GM12878 (cell line): ENCODE data around the gene CDK11B. TPM values are rescaled to one million over a fixed set of nuclear protein-coding genes. Genes with fewer than 3 reads are reported as not detected.

Experiments used
- ATAC-seq: fragments of 200-7000 bp; cut with Tn5 transposase; 3 replicates; pipeline ENCODE4 v1.9.1; 2020; ENCODE audit warnings: mild to moderate bottlenecking, moderate library complexity
- BruUV-seq: library from RNA; stranded (reverse); fragments of 400-500 nt; replicated peaks from 2 replicates; lab custom pipeline; 2021; lab: Mats Ljungman, UMichigan
- CTCF ChIA-PET: fragments of 300-600 bp; sonication (Branson Sonifier 250); formaldehyde crosslinking; extraction: SDS; loops from one replicate; lab custom pipeline; 2021; ENCODE audit warnings: inconsistent platforms; lab: Yijun Ruan, JAX
- POLR2A ChIA-PET: fragments of 350-600 bp; formaldehyde crosslinking; extraction: SDS; loops from one replicate; lab custom pipeline; 2021; ENCODE audit warnings: inconsistent platforms; lab: Charles Lee
- RAD21 ChIA-PET: fragments of 300-600 bp; sonication (Branson Sonifier 250); formaldehyde crosslinking; loops from one replicate; lab custom pipeline; 2023; ENCODE audit warnings: antibody characterized with exemption; ENCODE audit not compliant: unreplicated experiment; lab: Charles Lee
- SMC1A ChIA-PET: fragments of 300-600 bp; sonication (Branson Sonifier 250); formaldehyde crosslinking; loops from one replicate; lab custom pipeline; 2023; ENCODE audit not compliant: unreplicated experiment, uncharacterized antibody; lab: Charles Lee
- DNase-seq: peaks from one replicate; pipeline ENCODE4 v3.0.0-alpha.2; 2011; ENCODE audit warnings: low read depth, low spot score
- FAIRE-seq: peaks from 3 replicates; lab custom pipeline; 2011; peaks lifted over from hg19 to GRCh38; lab: Jason Lieb, UNC
- H2AFZ ChIP-seq: 2 replicates; pipeline ENCODE4 v1.6.0; 2011; ENCODE audit warnings: low read depth, low read length, control low read depth; ENCODE audit not compliant: control insufficient read depth
- H3K27ac ChIP-seq: 2 replicates; pipeline ENCODE4 v1.5.1; 2011; ENCODE audit warnings: control low read depth; ENCODE audit not compliant: control insufficient read depth, insufficient read depth
- H3K27me3 ChIP-seq, 2 experiments: replicated peaks in 1 of 2; 2 replicates each; pipeline versions ENCODE4 v1.6.0 to v1.6.1; 2011; ENCODE audit warnings: low read length in 1 of 2; ENCODE audit not compliant: control insufficient read depth in 2 of 2, insufficient read depth in 2 of 2
- H3K36me3 ChIP-seq, 2 experiments: 2 replicates each; pipeline ENCODE4 v1.5.1; 2011; ENCODE audit warnings: low read length in 1 of 2; ENCODE audit not compliant: control insufficient read depth in 2 of 2, insufficient read depth in 2 of 2
- H3K4me1 ChIP-seq: 2 replicates; pipeline ENCODE4 v1.6.1; 2011; ENCODE audit warnings: mild to moderate bottlenecking, low read length, moderate library complexity, mixed read lengths; ENCODE audit not compliant: control insufficient read depth, insufficient read depth
- H3K4me2 ChIP-seq: 2 replicates; pipeline ENCODE4 v1.6.0; 2011; ENCODE audit warnings: control low read depth; ENCODE audit not compliant: control insufficient read depth, insufficient read depth
- H3K4me3 ChIP-seq: fragments of 200-600 bp; sonication (generic); 2 replicates; pipeline ENCODE4 v1.5.1; 2016
- H3K79me2 ChIP-seq: 2 replicates; pipeline ENCODE4 v1.6.0; 2011; ENCODE audit warnings: low read length; ENCODE audit not compliant: control insufficient read depth, insufficient read depth
- H3K9ac ChIP-seq: 2 replicates; pipeline ENCODE4 v1.8.0; 2011; ENCODE audit warnings: low read length, control low read depth, mixed read lengths; ENCODE audit not compliant: control insufficient read depth, insufficient read depth
- H3K9me3 ChIP-seq: replicated peaks from 3 replicates; pipeline ENCODE4 v1.5.1; 2011; ENCODE audit warnings: mild to moderate bottlenecking, low read length; ENCODE audit not compliant: control insufficient read depth, insufficient read depth
- H4K20me1 ChIP-seq: 2 replicates; pipeline ENCODE4 v1.6.0; 2011; ENCODE audit not compliant: control insufficient read depth, insufficient read depth
- ESRRA ChIP-seq: IDR thresholded peaks from 2 replicates; pipeline ENCODE4 v1.6.1; 2012; ENCODE audit warnings: mild to moderate bottlenecking, low read length, improper control_type of control experiment
- HCFC1 ChIP-seq: fragments of 150-350 bp; IDR thresholded peaks from 2 replicates; pipeline ENCODE4 v1.6.1; 2014; ENCODE audit warnings: low read length
- IKZF1 ChIP-seq: fragments of 450-650 bp; conservative IDR thresholded peaks from 2 replicates; pipeline ENCODE4 v1.6.1; 2017; ENCODE audit warnings: antibody characterized with exemption, mild to moderate bottlenecking
- MEF2A ChIP-seq: IDR thresholded peaks from 2 replicates; pipeline ENCODE4 v1.6.1; 2011; ENCODE audit warnings: low read depth, mild to moderate bottlenecking, low read length, moderate library complexity; ENCODE audit not compliant: insufficient read depth
- MTA2 ChIP-seq: fragments of 450-650 bp; IDR thresholded peaks from 2 replicates; pipeline ENCODE4 v1.6.1; 2016; ENCODE audit warnings: low read depth, mild to moderate bottlenecking, moderate library complexity
- NBN ChIP-seq: fragments of 450-650 bp; IDR thresholded peaks from 2 replicates; pipeline ENCODE4 v1.6.1; 2016
- NFYB ChIP-seq: IDR thresholded peaks from 2 replicates; pipeline ENCODE4 v1.6.1; 2011; ENCODE audit warnings: low read depth, mild to moderate bottlenecking, low read length, improper control_type of control experiment, moderate library complexity; ENCODE audit not compliant: insufficient read depth
- NR2F1 ChIP-seq: fragments of 450-650 bp; conservative IDR thresholded peaks from 2 replicates; pipeline ENCODE4 v1.6.1; 2017; ENCODE audit warnings: mild to moderate bottlenecking
- PKNOX1 ChIP-seq: fragments of 450-650 bp; IDR thresholded peaks from 2 replicates; pipeline ENCODE4 v1.6.1; 2016; ENCODE audit warnings: mild to moderate bottlenecking
- RAD51 ChIP-seq: fragments of 450-650 bp; IDR thresholded peaks from 2 replicates; pipeline ENCODE4 v1.6.1; 2016; ENCODE audit warnings: moderate library complexity, mild to moderate bottlenecking, inconsistent platforms
- SMC3 ChIP-seq: IDR thresholded peaks from 2 replicates; pipeline ENCODE4 v1.6.1; 2011; ENCODE audit warnings: low read length, improper control_type of control experiment, borderline replicate concordance
- TCF7 ChIP-seq: IDR thresholded peaks from 2 replicates; pipeline ENCODE4 v1.6.1; 2014; ENCODE audit warnings: antibody characterized with exemption, borderline replicate concordance
- ZNF622 ChIP-seq: fragments of 450-650 bp; IDR thresholded peaks from 2 replicates; pipeline ENCODE4 v1.6.1; 2017; ENCODE audit warnings: mild to moderate bottlenecking, inconsistent platforms
- WGBS: methylation state at CpG from one replicate; pipeline ENCODE4 v1.1.6; 2016; ENCODE audit warnings: low lambda C conversion rate; ENCODE audit not compliant: insufficient replicate concordance, insufficient coverage; ENCODE audit errors: missing lambda C conversion rate; 5-methylcytosine and 5-hydroxymethylcytosine counted together
- in situ Hi-C: fragments of 300-500 bp; cut with MboI; formaldehyde crosslinking; loops from 9 replicates; pipeline ENCODE4 v1.14.3; 2018; ENCODE audit warnings: mixed read lengths
- intact Hi-C: fragments of 100-400 bp; cut with micrococcal nuclease; formaldehyde crosslinking; loops from one replicate; pipeline ENCODE4 v1.14.2; 2022; ENCODE audit not compliant: unreplicated experiment
- polyA plus RNA-seq, 11 experiments: library from polyadenylated mRNA; depleted of rRNA in 4 of 11; unstranded in 6 of 11; stranded (reverse) in 5 of 11; fragments of >200 nt; fragmentation: Nextera tagmentation in 4 of 11; fragmentation: Illumina TruSeq in 1 of 11; extraction: Ambion mirVana in 4 of 11; extraction: Trizol in 1 of 11; gene quantifications; 1 replicate in 1 of 11; 2 replicates in 10 of 11; pipeline versions ENCODE4 v1.2.1 to v1.2.3, GENCODE V29; 2011 to 2016; ENCODE audit warnings: inconsistent platforms in 2 of 11, missing spikeins in 2 of 11, low read depth in 1 of 11
- total RNA-seq, 4 experiments: library from RNA; depleted of rRNA in 3 of 4; stranded (reverse); fragments of >200 nt in 3 of 4; fragmentation: Illumina TruSeq in 1 of 4; extraction: Trizol in 1 of 4; gene quantifications; 2 replicates each; pipeline versions ENCODE4 v1.2.1 to v1.2.3, GENCODE V29; 2013 to 2021

CDK11B gene
- total and polyA plus RNA-seq, 10 of the 15 experiments (the other 5 are each of a cell fraction or from before 2014, with no cell fraction given), result 3.2 to 30.9 (median 18.0) TPM

GRCh38 chr1:1625824-1626206 is 33.0 kb downstream of the CDK11B start:
- H3K9me3 ChIP-seq, result no peaks in the 10 kb centered on the region
- H3K4me2 ChIP-seq, result no peak overlapping the region
- no peaks in the 10 kb centered on the region for H3K4me1 ChIP-seq
- no peak for ATAC-seq
- no peak for FAIRE-seq
- H3K36me3 ChIP-seq, result no peaks in the 10 kb centered on the region
- no peak overlapping the region for H2AFZ ChIP-seq
- H3K27ac ChIP-seq, result no peak overlapping the region
- no TSS peak for BruUV-seq
- ChIA-PET CTCF (no interaction called here), SMC1A (no interaction called here), RAD21 (no interaction called here), POLR2A (no interaction called here)
- no peaks in the 10 kb centered on the region for H4K20me1 ChIP-seq
- no peaks in the 10 kb centered on the region for H3K27me3 ChIP-seq
- no peak for DNase-seq
- in situ Hi-C loops, result no loop called here
- 67% methylated on average over 7 of the region's 8 CpGs for WGBS
- no peak overlapping the region for H3K9ac ChIP-seq
- H3K79me2 ChIP-seq, result no peaks in the 10 kb centered on the region
- no peak for TF ChIP-seq HCFC1
- TF ChIP-seq ZNF622, result no peak
- no peak for TF ChIP-seq MTA2
- TF ChIP-seq SMC3, result no peak
- TF ChIP-seq IKZF1, result no peak
- no peak for TF ChIP-seq NFYB
- no peak for TF ChIP-seq MEF2A
- no peak for TF ChIP-seq PKNOX1
- no peak for TF ChIP-seq RAD51
- TF ChIP-seq NR2F1, result no peak
- TF ChIP-seq TCF7, result no peak
- TF ChIP-seq NBN, result no peak
- no peak for TF ChIP-seq ESRRA
- intact Hi-C loops, result no loop called here
- H3K4me3 ChIP-seq, result no peak overlapping the region
